ENCODE results near the gene SLC7A7.
A peak's percentile ranks its signal among the peaks of the same experiment; 100 is the strongest.
"Not testable (repeated sequence)": the region's sequence is repeated elsewhere in the genome, so short reads cannot be mapped to it uniquely, and the experiment has no call there.

SLC7A7 gene

DNA sequence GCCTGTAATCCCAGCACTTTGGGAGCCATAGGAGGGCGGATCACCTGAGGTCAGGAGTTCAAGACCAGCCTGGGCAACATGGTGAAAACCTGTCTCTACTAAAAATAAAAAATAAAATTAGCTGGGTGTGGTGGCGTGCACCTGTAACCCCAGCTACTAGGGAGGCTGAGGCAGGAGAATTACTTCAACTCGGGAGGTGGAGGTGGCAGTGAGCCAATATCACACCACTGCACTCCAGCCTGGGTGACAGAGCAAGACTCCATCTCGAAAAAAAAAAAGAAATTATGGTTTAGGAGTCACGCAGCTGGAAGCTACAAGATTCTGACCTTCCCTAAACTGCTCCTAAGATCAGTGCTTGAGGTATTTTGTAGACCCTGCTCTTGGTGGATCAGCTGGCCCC is 21.7 kb downstream of the SLC7A7 start:
- DNase-seq (ENCODE audit: low read depth in 2 of 2): not testable (repeated sequence)

GRCh38 chr14:22792158-22792557 is 23.1 kb downstream of the SLC7A7 start:
- no peak for DNase-seq (ENCODE audit: low read depth in 2 of 2)

DNA sequence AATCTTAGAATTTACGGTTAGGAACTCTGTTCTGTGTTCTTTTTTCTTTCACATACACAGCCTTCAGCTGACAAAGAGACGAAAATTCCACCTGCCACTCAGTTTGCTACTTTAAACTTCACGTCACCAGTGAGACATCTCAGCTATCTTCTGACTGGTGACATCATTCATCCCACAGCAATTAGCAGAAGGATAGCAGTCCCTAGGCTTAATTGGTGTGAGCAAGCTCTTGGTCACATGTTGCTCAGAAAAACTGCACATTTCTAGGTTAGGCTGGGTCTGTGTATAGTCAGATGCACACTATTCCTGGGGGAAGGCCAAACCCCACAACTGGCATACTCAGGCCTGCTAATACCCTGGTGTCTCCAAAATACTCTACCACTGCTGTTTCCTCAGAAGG is 23.9 kb downstream of the SLC7A7 start:
- DNase-seq (ENCODE audit: low read depth in 2 of 2): no peak

DNA sequence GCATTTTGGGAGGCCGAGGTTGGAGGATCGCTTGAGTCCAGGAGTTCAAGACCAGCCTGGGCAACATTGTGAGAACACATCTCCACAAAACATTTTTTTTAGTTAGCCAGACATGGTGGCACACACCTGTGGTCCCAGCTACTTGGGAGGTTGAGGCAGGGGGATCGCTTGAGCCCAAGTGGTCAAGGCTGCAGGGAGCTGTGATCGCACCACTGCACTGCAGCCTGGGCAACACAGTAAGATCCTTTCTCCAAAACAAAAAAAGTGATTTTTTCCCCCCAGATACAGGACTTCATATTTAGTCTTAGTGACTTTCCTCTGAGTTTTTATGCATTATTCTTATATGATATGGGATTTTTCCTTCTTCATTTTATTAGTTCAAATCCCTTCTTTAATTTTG is 28.6 kb downstream of the SLC7A7 start:
- no peak for DNase-seq (ENCODE audit: low read depth in 2 of 2)

DNA sequence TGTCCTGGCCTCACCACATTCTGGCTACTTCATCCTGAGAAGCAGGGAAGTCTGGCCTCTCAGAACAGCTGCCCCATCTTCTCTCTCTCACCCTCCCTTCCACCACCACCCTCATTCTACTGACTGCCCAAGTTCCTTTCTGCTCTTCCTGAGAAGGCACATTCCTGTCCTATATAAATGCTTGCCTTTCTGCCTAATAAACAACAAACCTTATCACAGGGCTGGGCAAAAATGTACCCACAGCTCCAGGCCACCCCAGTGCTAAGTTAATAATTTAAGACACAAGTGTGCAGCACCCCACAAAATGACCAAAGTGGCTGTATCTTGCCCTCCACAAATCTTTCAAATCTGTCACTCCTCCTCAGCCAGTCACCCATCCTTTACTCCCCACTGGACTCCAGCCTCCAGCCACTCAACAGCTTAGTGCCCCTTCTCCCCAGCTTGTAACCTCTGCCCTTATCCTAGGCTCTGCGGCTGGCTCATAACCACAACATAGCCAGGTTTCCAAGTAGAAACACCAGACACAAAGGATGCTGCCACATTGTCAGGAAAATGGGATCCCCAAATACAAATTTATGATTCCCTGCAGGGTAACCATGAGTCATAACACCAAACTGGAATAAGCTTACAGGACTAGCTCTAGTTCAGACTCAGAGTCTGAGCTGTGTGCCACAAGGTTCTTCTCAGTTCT is 33.8 kb downstream of the SLC7A7 start:
- DNase-seq (ENCODE audit: low read depth in 2 of 2): no peak

DNA sequence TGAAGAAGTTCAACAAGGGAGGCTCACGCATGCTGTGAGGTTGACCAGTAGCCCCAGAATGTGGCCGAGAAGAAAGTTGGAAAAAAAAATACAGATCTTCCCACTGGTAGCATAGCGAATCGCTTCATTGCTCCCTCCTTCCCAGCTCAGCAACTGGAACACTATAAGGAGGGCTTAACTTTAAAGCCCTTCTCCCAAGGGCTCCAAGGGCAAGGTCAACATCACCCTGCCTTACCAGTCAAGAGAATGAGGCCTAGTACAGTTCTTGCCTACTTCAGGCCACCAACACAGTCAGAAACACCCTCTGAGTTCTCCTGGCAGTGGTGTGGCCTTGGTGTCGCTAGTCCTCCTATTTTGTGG is 34.3 kb downstream of the SLC7A7 start:
- DNase-seq (ENCODE audit: low read depth in 2 of 2): no peak

DNA sequence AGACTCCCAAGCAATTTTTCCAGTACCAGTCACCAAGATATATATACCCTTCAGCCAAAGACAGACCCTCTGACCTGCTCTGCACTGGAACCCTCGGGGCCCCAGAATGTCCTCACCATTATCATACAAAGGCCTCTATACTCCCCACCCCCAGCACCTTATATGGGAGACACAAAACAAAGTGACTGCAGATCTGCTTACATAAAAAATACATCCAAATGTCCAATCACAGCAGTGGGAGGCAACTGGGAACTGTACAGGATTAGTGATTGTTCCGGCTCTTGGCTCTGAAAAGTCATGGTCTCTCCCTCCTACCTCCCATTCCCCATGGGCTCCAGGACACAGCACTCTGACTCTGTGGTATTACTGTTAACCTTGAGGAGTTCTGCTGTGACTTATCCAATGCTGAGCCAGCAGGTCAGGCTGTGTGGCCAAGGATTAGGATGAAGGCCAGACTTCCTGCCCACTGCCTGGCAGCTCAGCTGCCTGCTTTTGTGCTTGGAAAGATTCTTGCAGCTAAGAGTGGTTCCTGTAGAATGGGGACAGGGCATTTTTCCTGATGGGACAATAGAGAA is 35.0 kb downstream of the SLC7A7 start:
- DNase-seq (ENCODE audit: low read depth in 2 of 2): no peak

- DNase-seq (ENCODE audit: low read depth in 2 of 2): no peak
These were observed 37.2 kb downstream of the SLC7A7 start for GRCh38 chr14:22778084-22778483.

- DNase-seq (ENCODE audit: low read depth in 2 of 2): not testable (repeated sequence)
These were observed 38.4 kb downstream of the SLC7A7 start for GRCh38 chr14:22776849-22777248.

- DNase-seq (ENCODE audit: low read depth in 2 of 2): no peak
These were observed 39.0 kb downstream of the SLC7A7 start for GRCh38 chr14:22776215-22776614.

GRCh38 chr14:22774011-22774706 is 41.1 kb downstream of the SLC7A7 start:
- DNase-seq (ENCODE audit: low read depth in 2 of 2): no peak

- no peak for DNase-seq (ENCODE audit: low read depth in 2 of 2)
These were observed 41.8 kb downstream of the SLC7A7 start for GRCh38 chr14:22773162-22774010.

- no peak for DNase-seq (ENCODE audit: low read depth in 2 of 2)
These were observed 42.5 kb downstream of the SLC7A7 start for GRCh38 chr14:22772725-22773124.

GRCh38 chr14:22770481-22771187 is 44.6 kb downstream of the SLC7A7 start:
- DNase-seq (ENCODE audit: low read depth in 2 of 2): no peak

- DNase-seq (ENCODE audit: low read depth in 2 of 2): no peak
These were observed 45.9 kb downstream of the SLC7A7 start for GRCh38 chr14:22769369-22769768.

DNA sequence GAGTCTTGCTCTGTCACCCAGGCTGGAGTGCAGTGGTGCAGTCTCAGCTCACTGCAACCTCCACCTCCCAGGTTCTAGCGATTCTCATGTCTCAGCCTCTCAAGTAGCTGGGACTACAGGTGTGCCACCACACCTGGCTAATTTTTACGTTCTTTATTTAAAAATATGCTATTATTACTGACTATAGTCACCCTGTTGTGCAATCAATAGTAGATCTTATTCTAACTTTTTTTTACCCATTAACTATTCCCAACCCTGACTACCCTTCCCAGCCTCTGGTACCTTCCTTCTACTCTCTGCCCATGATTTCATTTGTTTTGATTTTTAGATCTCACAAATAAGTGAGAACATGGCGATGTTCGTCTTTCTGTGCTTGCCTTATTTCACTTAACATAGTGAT is 46.3 kb downstream of the SLC7A7 start:
- no peak for DNase-seq (ENCODE audit: low read depth in 2 of 2)

DNA sequence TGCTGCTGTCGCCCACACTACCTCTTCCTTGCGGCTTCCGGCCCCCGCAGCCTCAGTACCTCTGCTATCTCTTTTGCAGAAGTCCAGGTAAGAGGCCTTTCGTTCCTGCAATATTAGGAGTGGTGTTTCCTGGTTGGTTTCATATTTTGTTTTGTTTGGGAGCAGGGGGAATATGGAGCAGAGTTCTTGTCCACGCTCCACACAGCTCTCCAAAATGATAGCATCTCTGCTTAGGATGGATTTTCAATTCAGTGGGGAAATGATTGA is 48.0 kb downstream of the SLC7A7 start:
- DNase-seq (ENCODE audit: low read depth in 2 of 2): no peak

- DNase-seq (ENCODE audit: low read depth in 2 of 2): peak; percentile 91 to 95
These were observed 48.5 kb downstream of the SLC7A7 start, which contains the start of gene OXA1L for GRCh38 chr14:22766457-22767322. TSS of gene OXA1L (plus strand) at chr14:22766688. CDS start at chr14:22766702, 14 bp downstream.

GRCh38 chr14:22764382-22764781 is 50.9 kb downstream of the SLC7A7 start:
- no peak for DNase-seq (ENCODE audit: low read depth in 2 of 2)

- DNase-seq (ENCODE audit: low read depth in 2 of 2): no peak
These were observed 53.5 kb downstream of the SLC7A7 start for GRCh38 chr14:22761734-22762133.
